GM20000 (cell line): Measurements from ENCODE around the gene DRG2.

ENCODE experiments used
- DNase-seq: peaks from one replicate; pipeline ENCODE4 v3.0.0; 2012; ENCODE audit warnings: low spot score
- CTCF ChIP-seq: IDR thresholded peaks from 2 replicates; pipeline ENCODE4 v1.5.1; 2012; ENCODE audit warnings: mild to moderate bottlenecking, control low read depth; ENCODE audit errors: extremely low read depth, missing control alignments

DRG2 gene

GRCh38 chr17:18087610-18088491 lies at the start of gene DRG2:
Gene DRG2 (plus strand): TSS chr17:18087948. CDS start chr17:18088024, 76 bp downstream.
- DNase-seq, result peak; percentile 90
- TF ChIP-seq CTCF, result no peak

GRCh38 chr17:18038149-18038850 lies 49.4 kb upstream of the DRG2 start:
- no peak for TF ChIP-seq CTCF
- DNase-seq, result peak; percentile 41

GRCh38 chr17:18038861-18039534 lies 48.8 kb upstream of the DRG2 start, which contains the start of the genes ATPAF2 and GID4:
Gene ATPAF2 (minus strand): TSS chr17:18039168. CDS start chr17:18039013, 155 bp downstream.
Gene GID4 (plus strand): TSS chr17:18039408. CDS start chr17:18039465, 57 bp downstream.
- DNase-seq, result peak; percentile 99
- no peak for TF ChIP-seq CTCF

GRCh38 chr17:18039535-18040260 lies 48.0 kb upstream of the DRG2 start:
- DNase-seq, result peak; percentile 80
- no peak for TF ChIP-seq CTCF

GRCh38 chr17:18040261-18040858 lies 47.4 kb upstream of the DRG2 start:
- no peak for DNase-seq
- TF ChIP-seq CTCF, result no peak

GRCh38 chr17:18041776-18042175 lies 46.0 kb upstream of the DRG2 start:
- no peak for TF ChIP-seq CTCF
- no peak for DNase-seq
